Breast epithelium (tissue), 3 donors: ENCODE results near the gene MYO5A.

Experiments used
- POLR2A ChIP-seq: fragments of 450-650 bp; IDR thresholded peaks from one replicate; pipeline ENCODE4 v1.6.1; 2016; ENCODE audit warnings: antibody characterized with exemption, mild to moderate bottlenecking, moderate library complexity
- TF ChIP-seq, protein P1 (sequence below), 3 donors: fragments of 450-650 bp; IDR thresholded peaks; one replicate each; pipeline ENCODE4 v1.5.1; 2016 to 2017; ENCODE audit warnings: antibody characterized with exemption in 3 of 3, mild to moderate bottlenecking in 3 of 3, moderate library complexity in 3 of 3

DNA sequence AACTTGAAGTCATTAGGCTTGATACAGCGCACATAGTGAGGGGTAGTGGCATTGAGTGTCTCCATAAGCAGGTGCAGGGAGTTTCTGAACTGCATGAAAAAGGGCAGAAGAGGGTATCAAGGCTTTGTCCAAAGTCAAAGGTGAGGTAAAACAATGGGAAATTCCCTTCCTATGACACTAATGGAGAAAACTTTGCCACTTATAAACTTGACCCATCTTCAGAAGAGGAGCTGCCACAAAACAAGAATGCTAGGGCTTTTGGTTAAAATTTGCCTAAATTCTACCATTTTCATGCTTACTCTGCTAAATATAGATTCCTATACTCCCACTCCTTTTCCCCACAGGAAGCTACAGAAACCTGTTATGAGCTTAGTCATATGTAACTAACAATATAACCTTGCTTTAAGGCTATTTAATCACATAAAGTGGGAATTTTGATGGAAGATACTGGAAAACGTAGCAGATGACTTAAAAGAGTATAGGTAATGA is 145.5 kb downstream of the MYO5A start:
- TF ChIP-seq, protein P1, sequence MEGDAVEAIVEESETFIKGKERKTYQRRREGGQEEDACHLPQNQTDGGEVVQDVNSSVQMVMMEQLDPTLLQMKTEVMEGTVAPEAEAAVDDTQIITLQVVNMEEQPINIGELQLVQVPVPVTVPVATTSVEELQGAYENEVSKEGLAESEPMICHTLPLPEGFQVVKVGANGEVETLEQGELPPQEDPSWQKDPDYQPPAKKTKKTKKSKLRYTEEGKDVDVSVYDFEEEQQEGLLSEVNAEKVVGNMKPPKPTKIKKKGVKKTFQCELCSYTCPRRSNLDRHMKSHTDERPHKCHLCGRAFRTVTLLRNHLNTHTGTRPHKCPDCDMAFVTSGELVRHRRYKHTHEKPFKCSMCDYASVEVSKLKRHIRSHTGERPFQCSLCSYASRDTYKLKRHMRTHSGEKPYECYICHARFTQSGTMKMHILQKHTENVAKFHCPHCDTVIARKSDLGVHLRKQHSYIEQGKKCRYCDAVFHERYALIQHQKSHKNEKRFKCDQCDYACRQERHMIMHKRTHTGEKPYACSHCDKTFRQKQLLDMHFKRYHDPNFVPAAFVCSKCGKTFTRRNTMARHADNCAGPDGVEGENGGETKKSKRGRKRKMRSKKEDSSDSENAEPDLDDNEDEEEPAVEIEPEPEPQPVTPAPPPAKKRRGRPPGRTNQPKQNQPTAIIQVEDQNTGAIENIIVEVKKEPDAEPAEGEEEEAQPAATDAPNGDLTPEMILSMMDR (IDR thresholded peaks at IDR 0.05), result no peak
- TF ChIP-seq POLR2A, result no peak
